A549 (cell line): Measurements from ENCODE around the gene ATXN7.

ENCODE experiments used
- CHD2 ChIP-seq: fragments of 150-350 bp; IDR thresholded peaks from 2 replicates; pipeline ENCODE4 v1.6.1; 2014; ENCODE audit warnings: low read length; ENCODE audit not compliant: partially characterized antibody
- EP300 ChIP-seq, 2 experiments: fragments of >200 bp; sonication (Bioruptor Twin); formaldehyde crosslinking; IDR thresholded peaks; 2 replicates in 1 of 2; 3 replicates in 1 of 2; pipeline ENCODE4 v1.6.1; 2016 to 2017
- POLR2A ChIP-seq: IDR thresholded peaks from 2 replicates; pipeline ENCODE4 v1.6.1; 2012; ENCODE audit warnings: mild to moderate bottlenecking, low read length
- REST ChIP-seq: fragments of 200-600 bp; sonication (generic); IDR thresholded peaks from 2 replicates; pipeline ENCODE4 v1.6.1; 2016; ENCODE audit warnings: antibody characterized with exemption, mild to moderate bottlenecking, moderate library complexity
- TF ChIP-seq, protein P1 (sequence below): fragments of >200 bp; sonication (Bioruptor Twin); formaldehyde crosslinking; IDR thresholded peaks from 3 replicates; pipeline ENCODE4 v1.5.1; 2016

DNA sequence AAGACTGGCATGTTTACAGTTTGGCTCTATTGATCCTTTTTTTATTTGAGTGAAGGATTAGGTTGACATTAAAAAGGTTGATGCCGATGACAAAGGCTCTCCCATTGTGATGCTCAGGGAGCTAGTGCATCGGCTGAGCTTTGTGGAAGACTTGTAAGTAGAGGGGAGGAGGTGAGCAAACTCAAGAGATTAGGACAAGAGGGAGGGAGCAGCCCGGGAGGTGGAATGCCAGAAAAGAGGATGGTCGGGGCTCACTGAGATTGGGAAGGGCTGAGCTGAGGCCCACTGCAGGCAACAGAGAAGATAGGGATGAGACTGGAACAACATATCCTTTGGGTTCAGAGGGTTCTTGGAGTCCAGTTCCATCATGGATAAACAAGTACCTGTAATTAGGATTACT, 186.2 kb downstream of the ATXN7 start:
- TF ChIP-seq, protein P1, sequence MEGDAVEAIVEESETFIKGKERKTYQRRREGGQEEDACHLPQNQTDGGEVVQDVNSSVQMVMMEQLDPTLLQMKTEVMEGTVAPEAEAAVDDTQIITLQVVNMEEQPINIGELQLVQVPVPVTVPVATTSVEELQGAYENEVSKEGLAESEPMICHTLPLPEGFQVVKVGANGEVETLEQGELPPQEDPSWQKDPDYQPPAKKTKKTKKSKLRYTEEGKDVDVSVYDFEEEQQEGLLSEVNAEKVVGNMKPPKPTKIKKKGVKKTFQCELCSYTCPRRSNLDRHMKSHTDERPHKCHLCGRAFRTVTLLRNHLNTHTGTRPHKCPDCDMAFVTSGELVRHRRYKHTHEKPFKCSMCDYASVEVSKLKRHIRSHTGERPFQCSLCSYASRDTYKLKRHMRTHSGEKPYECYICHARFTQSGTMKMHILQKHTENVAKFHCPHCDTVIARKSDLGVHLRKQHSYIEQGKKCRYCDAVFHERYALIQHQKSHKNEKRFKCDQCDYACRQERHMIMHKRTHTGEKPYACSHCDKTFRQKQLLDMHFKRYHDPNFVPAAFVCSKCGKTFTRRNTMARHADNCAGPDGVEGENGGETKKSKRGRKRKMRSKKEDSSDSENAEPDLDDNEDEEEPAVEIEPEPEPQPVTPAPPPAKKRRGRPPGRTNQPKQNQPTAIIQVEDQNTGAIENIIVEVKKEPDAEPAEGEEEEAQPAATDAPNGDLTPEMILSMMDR = no peak
- TF ChIP-seq POLR2A = no peak
- no peak for TF ChIP-seq CHD2
- TF ChIP-seq REST = no peak
- TF ChIP-seq EP300 (IDR thresholded peaks at IDR 0.05) = no peak
